SKM-1 (cell line): ENCODE data around the gene TMEM272.

ENCODE experiments used
- DNase-seq: peaks from one replicate; lab custom pipeline; 2025; ENCODE audit not compliant: unreplicated experiment; lab: John Stamatoyannopoulos, UW

The TMEM272 gene

GRCh38 chr13:51806566-51806965 lies 38.4 kb downstream of the TMEM272 start:
- DNase-seq: no peak

GRCh38 chr13:51805925-51806324 lies 39.1 kb downstream of the TMEM272 start:
- DNase-seq: no peak

- DNase-seq: no peak
Observed at GRCh38 chr13:51805313-51805712, 39.7 kb downstream of the TMEM272 start.

- no peak for DNase-seq
Observed at GRCh38 chr13:51804295-51805172, 40.4 kb downstream of the TMEM272 start.

- DNase-seq: peak; percentile 43
Observed at GRCh38 chr13:51803422-51804294, 41.3 kb downstream of the TMEM272 start, which contains the start of gene DHRS12. Gene DHRS12 (minus strand): TSS chr13:51804163. CDS start chr13:51799659, 4,504 bp downstream.

GRCh38 chr13:51802631-51803418 lies 42.2 kb downstream of the TMEM272 start:
- DNase-seq: no peak

- DNase-seq: no peak
Observed at GRCh38 chr13:51801631-51802099, 43.3 kb downstream of the TMEM272 start.

GRCh38 chr13:51800486-51800885 lies 44.5 kb downstream of the TMEM272 start:
- no peak for DNase-seq

- DNase-seq: no peak
Observed at GRCh38 chr13:51799261-51799660, 45.7 kb downstream of the TMEM272 start.

- DNase-seq: no peak
Observed at GRCh38 chr13:51797664-51798488, 47.1 kb downstream of the TMEM272 start.

GRCh38 chr13:51796546-51796945 lies 48.4 kb downstream of the TMEM272 start:
- DNase-seq: no peak

- DNase-seq: no peak
Observed at GRCh38 chr13:51795419-51795818, 49.6 kb downstream of the TMEM272 start.

- no peak for DNase-seq
Observed at GRCh38 chr13:51794964-51795363, 50.0 kb downstream of the TMEM272 start.

GRCh38 chr13:51793570-51794271 lies 51.3 kb downstream of the TMEM272 start:
- DNase-seq: peak; percentile 82

- no peak for DNase-seq
Observed at GRCh38 chr13:51786425-51787265, 58.3 kb downstream of the TMEM272 start.

- DNase-seq: no peak
Observed at GRCh38 chr13:51785712-51786424, 59.1 kb downstream of the TMEM272 start.

GRCh38 chr13:51784097-51784496 lies 60.9 kb downstream of the TMEM272 start:
- DNase-seq: no peak
